Adrenal gland (tissue), 5 donors: Measurements from ENCODE around the gene PON3.

Experiments used
- POLR2A ChIP-seq, 2 donors: fragments of 450-650 bp; IDR thresholded peaks; one replicate each; pipeline ENCODE4 v1.6.1; 2017; ENCODE audit warnings: antibody characterized with exemption in 2 of 2, mild to moderate bottlenecking in 2 of 2, moderate library complexity in 1 of 2
- TF ChIP-seq, protein P1 (sequence below), 6 experiments: fragments of 450-650 bp in 4 of 6; fragments of 200-600 bp in 2 of 6; sonication (generic) in 1 of 6; IDR thresholded peaks; 1 replicate in 5 of 6; 2 replicates in 1 of 6; pipeline versions ENCODE4 v1.5.1 to v1.8.0; 2016 to 2021; ENCODE audit warnings: antibody characterized with exemption in 6 of 6, mild to moderate bottlenecking in 2 of 6, moderate library complexity in 1 of 6
- donor health status: DM: no; HTN: no; CAD: no.

DNA sequence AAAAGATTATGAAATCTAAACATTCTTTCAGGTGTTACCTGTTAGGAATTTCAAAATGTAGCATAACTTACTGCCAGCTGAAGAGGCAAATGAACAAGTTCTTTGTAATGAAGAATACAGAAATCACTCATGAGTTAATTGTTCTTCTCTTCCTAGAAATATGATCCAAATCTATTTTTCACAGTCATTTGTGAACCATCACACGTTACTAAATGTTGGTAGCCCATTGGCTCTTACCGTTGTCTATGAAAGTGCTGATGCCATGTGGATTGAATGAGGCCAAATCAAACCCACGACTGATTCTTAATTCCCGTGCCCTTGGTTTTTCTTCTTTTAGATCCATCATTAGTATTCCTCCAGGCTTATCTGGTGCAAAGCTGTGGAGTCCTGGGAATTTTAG, 15.9 kb upstream of the PON3 start:
- TF ChIP-seq, protein P1, sequence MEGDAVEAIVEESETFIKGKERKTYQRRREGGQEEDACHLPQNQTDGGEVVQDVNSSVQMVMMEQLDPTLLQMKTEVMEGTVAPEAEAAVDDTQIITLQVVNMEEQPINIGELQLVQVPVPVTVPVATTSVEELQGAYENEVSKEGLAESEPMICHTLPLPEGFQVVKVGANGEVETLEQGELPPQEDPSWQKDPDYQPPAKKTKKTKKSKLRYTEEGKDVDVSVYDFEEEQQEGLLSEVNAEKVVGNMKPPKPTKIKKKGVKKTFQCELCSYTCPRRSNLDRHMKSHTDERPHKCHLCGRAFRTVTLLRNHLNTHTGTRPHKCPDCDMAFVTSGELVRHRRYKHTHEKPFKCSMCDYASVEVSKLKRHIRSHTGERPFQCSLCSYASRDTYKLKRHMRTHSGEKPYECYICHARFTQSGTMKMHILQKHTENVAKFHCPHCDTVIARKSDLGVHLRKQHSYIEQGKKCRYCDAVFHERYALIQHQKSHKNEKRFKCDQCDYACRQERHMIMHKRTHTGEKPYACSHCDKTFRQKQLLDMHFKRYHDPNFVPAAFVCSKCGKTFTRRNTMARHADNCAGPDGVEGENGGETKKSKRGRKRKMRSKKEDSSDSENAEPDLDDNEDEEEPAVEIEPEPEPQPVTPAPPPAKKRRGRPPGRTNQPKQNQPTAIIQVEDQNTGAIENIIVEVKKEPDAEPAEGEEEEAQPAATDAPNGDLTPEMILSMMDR (IDR thresholded peaks at IDR 0.05), result no peak
- TF ChIP-seq POLR2A (IDR thresholded peaks at IDR 0.05), result no peak
